ENCODE data around the gene SLC37A1.

The SLC37A1 gene

DNA sequence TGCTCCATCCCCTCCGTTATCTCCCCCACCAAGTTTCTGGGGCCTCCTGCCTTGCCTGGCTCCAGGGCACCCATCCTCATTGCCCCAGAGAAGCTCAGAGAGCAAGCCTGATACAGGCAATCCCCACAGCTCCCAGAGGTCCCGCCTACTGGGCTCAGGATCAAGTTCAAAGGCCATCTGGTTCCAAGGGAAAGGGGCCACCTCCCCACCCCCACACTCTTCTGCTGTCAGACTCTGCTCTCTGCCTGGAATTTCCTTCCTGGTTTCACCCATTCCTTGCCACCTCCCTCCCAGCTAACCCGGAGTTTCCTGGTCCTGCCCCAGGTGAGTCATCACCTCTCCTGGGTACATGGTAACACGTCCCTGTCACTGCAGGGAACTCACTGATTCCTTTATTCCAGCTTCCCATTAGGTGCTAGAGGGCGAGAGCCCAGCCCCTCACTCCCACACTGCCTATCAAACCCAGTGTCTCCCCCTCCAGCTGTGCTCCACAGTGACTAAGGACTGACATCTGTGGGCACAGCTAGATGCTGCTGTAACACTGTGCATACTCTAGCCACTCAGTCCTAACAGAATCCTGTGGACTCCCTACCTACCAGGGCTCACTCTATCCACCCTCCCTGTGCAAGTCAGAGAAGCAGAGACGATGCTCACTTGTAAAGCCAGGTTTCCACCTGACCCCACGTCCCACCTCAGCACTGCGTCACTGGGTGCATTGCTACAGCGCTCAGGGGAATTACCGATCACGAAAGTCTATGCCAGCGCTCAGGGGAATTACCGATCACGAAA is 39.4 kb upstream of the SLC37A1 start:
- ChIA-PET CTCF (no interaction called here), POLR2A (interaction anchor here (1.3 kb wide), 1 partner anchor 13 kb away, joined by 3 read pairs; no protein-coding TSS in a partner anchor)
- TF ChIP-seq, protein P1, sequence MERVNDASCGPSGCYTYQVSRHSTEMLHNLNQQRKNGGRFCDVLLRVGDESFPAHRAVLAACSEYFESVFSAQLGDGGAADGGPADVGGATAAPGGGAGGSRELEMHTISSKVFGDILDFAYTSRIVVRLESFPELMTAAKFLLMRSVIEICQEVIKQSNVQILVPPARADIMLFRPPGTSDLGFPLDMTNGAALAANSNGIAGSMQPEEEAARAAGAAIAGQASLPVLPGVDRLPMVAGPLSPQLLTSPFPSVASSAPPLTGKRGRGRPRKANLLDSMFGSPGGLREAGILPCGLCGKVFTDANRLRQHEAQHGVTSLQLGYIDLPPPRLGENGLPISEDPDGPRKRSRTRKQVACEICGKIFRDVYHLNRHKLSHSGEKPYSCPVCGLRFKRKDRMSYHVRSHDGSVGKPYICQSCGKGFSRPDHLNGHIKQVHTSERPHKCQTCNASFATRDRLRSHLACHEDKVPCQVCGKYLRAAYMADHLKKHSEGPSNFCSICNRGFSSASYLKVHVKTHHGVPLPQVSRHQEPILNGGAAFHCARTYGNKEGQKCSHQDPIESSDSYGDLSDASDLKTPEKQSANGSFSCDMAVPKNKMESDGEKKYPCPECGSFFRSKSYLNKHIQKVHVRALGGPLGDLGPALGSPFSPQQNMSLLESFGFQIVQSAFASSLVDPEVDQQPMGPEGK (tag by site-specific recombination; IDR thresholded peaks at IDR 0.05), result peak; percentile 82
- TF ChIP-seq, protein P2, sequence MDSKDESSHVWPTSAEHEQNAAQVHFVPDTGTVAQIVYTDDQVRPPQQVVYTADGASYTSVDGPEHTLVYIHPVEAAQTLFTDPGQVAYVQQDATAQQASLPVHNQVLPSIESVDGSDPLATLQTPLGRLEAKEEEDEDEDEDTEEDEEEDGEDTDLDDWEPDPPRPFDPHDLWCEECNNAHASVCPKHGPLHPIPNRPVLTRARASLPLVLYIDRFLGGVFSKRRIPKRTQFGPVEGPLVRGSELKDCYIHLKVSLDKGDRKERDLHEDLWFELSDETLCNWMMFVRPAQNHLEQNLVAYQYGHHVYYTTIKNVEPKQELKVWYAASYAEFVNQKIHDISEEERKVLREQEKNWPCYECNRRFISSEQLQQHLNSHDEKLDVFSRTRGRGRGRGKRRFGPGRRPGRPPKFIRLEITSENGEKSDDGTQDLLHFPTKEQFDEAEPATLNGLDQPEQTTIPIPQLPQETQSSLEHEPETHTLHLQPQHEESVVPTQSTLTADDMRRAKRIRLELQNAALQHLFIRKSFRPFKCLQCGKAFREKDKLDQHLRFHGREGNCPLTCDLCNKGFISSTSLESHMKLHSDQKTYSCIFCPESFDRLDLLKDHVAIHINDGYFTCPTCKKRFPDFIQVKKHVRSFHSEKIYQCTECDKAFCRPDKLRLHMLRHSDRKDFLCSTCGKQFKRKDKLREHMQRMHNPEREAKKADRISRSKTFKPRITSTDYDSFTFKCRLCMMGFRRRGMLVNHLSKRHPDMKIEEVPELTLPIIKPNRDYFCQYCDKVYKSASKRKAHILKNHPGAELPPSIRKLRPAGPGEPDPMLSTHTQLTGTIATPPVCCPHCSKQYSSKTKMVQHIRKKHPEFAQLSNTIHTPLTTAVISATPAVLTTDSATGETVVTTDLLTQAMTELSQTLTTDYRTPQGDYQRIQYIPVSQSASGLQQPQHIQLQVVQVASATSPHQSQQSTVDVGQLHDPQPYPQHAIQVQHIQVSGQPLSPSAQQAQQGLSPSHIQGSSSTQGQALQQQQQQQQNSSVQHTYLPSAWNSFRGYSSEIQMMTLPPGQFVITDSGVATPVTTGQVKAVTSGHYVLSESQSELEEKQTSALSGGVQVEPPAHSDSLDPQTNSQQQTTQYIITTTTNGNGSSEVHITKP (tag by site-specific recombination; IDR thresholded peaks at IDR 0.05), result peak; percentile 94
- TF ChIP-seq ZFHX2 (tag by site-specific recombination; conservative IDR thresholded peaks at IDR 0.05), result peak; percentile 87
- TF ChIP-seq ZNF600 (tag by site-specific recombination; IDR thresholded peaks at IDR 0.05), result peak; percentile 51; the same call in 1 of the 2 replicates
- TF ChIP-seq ZIC2 (tag by site-specific recombination; IDR thresholded peaks at IDR 0.05), result peak; percentile 98
- TF ChIP-seq SETDB1 (IDR thresholded peaks at IDR 0.05; ENCODE audit: insufficient read length, low read length), result no peak
- TF ChIP-seq, protein P3, sequence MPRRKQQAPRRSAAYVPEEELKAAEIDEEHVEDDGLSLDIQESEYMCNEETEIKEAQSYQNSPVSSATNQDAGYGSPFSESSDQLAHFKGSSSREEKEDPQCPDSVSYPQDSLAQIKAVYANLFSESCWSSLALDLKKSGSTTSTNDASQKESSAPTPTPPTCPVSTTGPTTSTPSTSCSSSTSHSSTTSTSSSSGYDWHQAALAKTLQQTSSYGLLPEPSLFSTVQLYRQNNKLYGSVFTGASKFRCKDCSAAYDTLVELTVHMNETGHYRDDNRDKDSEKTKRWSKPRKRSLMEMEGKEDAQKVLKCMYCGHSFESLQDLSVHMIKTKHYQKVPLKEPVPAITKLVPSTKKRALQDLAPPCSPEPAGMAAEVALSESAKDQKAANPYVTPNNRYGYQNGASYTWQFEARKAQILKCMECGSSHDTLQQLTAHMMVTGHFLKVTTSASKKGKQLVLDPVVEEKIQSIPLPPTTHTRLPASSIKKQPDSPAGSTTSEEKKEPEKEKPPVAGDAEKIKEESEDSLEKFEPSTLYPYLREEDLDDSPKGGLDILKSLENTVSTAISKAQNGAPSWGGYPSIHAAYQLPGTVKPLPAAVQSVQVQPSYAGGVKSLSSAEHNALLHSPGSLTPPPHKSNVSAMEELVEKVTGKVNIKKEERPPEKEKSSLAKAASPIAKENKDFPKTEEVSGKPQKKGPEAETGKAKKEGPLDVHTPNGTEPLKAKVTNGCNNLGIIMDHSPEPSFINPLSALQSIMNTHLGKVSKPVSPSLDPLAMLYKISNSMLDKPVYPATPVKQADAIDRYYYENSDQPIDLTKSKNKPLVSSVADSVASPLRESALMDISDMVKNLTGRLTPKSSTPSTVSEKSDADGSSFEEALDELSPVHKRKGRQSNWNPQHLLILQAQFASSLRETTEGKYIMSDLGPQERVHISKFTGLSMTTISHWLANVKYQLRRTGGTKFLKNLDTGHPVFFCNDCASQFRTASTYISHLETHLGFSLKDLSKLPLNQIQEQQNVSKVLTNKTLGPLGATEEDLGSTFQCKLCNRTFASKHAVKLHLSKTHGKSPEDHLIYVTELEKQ (tag by site-specific recombination; IDR thresholded peaks at IDR 0.05; ENCODE audit: borderline replicate concordance), result no peak
- peak; percentile 77 for TF ChIP-seq SP7 (tag by site-specific recombination; IDR thresholded peaks at IDR 0.05)
- TF ChIP-seq, protein P4, sequence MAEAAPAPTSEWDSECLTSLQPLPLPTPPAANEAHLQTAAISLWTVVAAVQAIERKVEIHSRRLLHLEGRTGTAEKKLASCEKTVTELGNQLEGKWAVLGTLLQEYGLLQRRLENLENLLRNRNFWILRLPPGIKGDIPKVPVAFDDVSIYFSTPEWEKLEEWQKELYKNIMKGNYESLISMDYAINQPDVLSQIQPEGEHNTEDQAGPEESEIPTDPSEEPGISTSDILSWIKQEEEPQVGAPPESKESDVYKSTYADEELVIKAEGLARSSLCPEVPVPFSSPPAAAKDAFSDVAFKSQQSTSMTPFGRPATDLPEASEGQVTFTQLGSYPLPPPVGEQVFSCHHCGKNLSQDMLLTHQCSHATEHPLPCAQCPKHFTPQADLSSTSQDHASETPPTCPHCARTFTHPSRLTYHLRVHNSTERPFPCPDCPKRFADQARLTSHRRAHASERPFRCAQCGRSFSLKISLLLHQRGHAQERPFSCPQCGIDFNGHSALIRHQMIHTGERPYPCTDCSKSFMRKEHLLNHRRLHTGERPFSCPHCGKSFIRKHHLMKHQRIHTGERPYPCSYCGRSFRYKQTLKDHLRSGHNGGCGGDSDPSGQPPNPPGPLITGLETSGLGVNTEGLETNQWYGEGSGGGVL (tag by site-specific recombination; IDR thresholded peaks at IDR 0.05), result peak; percentile 85
- TF ChIP-seq ZNF221 (tag by site-specific recombination; IDR thresholded peaks at IDR 0.05; ENCODE audit: borderline replicate concordance), result no peak
- no peak for TF ChIP-seq ZNF664 (tag by site-specific recombination; IDR thresholded peaks at IDR 0.05)
- TF ChIP-seq SP2 (tag by site-specific recombination; IDR thresholded peaks at IDR 0.05), result peak; percentile 37
- peak; percentile 60; the same call in 1 of the 2 replicates for TF ChIP-seq PRDM1 (tag by site-specific recombination; IDR thresholded peaks at IDR 0.05)
- TF ChIP-seq ZNF544 (tag by site-specific recombination; IDR thresholded peaks at IDR 0.05), result no peak
- TF ChIP-seq ZNF433 (tag by site-specific recombination; IDR thresholded peaks at IDR 0.05; ENCODE audit: low read depth), result no peak
- TF ChIP-seq, protein P5, sequence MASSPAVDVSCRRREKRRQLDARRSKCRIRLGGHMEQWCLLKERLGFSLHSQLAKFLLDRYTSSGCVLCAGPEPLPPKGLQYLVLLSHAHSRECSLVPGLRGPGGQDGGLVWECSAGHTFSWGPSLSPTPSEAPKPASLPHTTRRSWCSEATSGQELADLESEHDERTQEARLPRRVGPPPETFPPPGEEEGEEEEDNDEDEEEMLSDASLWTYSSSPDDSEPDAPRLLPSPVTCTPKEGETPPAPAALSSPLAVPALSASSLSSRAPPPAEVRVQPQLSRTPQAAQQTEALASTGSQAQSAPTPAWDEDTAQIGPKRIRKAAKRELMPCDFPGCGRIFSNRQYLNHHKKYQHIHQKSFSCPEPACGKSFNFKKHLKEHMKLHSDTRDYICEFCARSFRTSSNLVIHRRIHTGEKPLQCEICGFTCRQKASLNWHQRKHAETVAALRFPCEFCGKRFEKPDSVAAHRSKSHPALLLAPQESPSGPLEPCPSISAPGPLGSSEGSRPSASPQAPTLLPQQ (tag by site-specific recombination; IDR thresholded peaks at IDR 0.05), result 0 out of 2 replicates have a peak, but pooled peaks have one; percentile 18
- TF ChIP-seq ZBTB17 (tag by site-specific recombination; IDR thresholded peaks at IDR 0.05), result peak; percentile 41; the same call in 1 of the 2 replicates
- TF ChIP-seq GLIS1 (tag by site-specific recombination; IDR thresholded peaks at IDR 0.05), result peak; percentile 72
- no peak overlapping the region for H3K4me3 ChIP-seq (ENCODE audit: low read depth, low read length)
- no peaks in the 10 kb centered on the region for H3K9me3 ChIP-seq (ENCODE audit: control insufficient read depth, insufficient read depth, low read depth, low read length)
- H3K36me3 ChIP-seq (ENCODE audit: control insufficient read depth in 2 of 2, insufficient read depth in 1 of 2, low read length in 2 of 2), result no peaks in the 10 kb centered on the region
- H3K4me1 ChIP-seq (ENCODE audit: control insufficient read depth, insufficient read depth, low read length), result no peaks in the 10 kb centered on the region
- H3K27ac ChIP-seq (ENCODE audit: extremely low read depth, low read depth, low read length), result no peak overlapping the region
